K562 (cell line): Measurements from ENCODE around the gene RDH8.

ENCODE experiments used
- HMG20A ChIP-seq: fragments of 450-650 bp; formaldehyde crosslinking; conservative IDR thresholded peaks from 2 replicates; pipeline ENCODE4 v1.4.0; 2020; ENCODE audit warnings: mild to moderate bottlenecking, mixed read lengths
- RAD21 ChIP-seq, 2 experiments: fragments of 250-450 bp in 1 of 2; fragments of 450-650 bp in 1 of 2; sonication (Bioruptor Pico) in 1 of 2; formaldehyde crosslinking in 1 of 2; IDR thresholded peaks in 1 of 2; conservative IDR thresholded peaks in 1 of 2; 2 replicates each; pipeline versions ENCODE4 v1.4.0 to v1.8.0; 2020 to 2022; ENCODE audit warnings: mild to moderate bottlenecking in 2 of 2, moderate library complexity in 1 of 2
- ZNF644 ChIP-seq: fragments of 200-800 bp; sonication (Bioruptor generic); IDR thresholded peaks from 2 replicates; pipeline ENCODE4 v1.6.1; 2016; ENCODE audit warnings: low read depth, missing genetic modification characterization, missing compliant biosample characterization
- TF ChIP-seq, protein P1 (sequence below), 3 experiments: IDR thresholded peaks in 2 of 3; conservative IDR thresholded peaks in 1 of 3; 2 replicates each; pipeline ENCODE4 v1.5.1; 2011 to 2012; ENCODE audit warnings: low read length in 3 of 3, mild to moderate bottlenecking in 3 of 3, control low read depth in 2 of 3, improper control_type of control experiment in 1 of 3, inconsistent platforms in 1 of 3, low read depth in 1 of 3, mixed read lengths in 1 of 3, moderate library complexity in 1 of 3; ENCODE audit not compliant: insufficient read depth in 2 of 3

DNA sequence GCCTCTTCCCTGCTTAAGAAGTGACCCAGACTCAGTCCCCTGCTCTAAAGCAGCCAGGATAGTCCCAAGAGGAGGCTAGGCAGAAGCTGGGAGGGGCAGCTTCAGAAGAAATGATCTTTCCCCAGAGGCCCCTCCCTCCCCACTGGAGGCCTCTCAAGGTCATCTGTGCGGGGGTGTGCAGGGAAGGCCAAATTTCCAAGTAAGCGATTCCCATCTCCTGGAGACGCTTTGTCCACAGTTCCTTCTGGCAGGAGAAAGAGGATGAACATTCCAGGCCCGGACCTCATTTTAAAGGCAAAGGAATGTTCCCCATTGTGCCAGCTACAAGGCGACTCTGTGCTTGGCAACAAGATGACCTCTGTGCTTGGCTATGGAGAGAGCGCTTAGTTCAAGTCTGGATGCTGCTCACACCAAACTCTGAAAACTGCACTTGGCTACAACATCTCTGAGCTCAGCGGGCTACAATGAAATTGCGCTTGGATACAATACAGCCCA is 26.4 kb upstream of the RDH8 start:
- TF ChIP-seq RAD21 (CRISPR knock-in tag; conservative IDR thresholded peaks at IDR 0.05 in 1 of 2, IDR thresholded peaks at IDR 0.05 in 1 of 2) (no peak), HMG20A (no peak), ZNF644 (tag) (no peak)
- TF ChIP-seq, protein P1, sequence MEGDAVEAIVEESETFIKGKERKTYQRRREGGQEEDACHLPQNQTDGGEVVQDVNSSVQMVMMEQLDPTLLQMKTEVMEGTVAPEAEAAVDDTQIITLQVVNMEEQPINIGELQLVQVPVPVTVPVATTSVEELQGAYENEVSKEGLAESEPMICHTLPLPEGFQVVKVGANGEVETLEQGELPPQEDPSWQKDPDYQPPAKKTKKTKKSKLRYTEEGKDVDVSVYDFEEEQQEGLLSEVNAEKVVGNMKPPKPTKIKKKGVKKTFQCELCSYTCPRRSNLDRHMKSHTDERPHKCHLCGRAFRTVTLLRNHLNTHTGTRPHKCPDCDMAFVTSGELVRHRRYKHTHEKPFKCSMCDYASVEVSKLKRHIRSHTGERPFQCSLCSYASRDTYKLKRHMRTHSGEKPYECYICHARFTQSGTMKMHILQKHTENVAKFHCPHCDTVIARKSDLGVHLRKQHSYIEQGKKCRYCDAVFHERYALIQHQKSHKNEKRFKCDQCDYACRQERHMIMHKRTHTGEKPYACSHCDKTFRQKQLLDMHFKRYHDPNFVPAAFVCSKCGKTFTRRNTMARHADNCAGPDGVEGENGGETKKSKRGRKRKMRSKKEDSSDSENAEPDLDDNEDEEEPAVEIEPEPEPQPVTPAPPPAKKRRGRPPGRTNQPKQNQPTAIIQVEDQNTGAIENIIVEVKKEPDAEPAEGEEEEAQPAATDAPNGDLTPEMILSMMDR (IDR thresholded peaks at IDR 0.05 in 2 of 3, conservative IDR thresholded peaks at IDR 0.05 in 1 of 3; ENCODE audit: insufficient read depth in 2 of 3, low read depth in 1 of 3, low read length in 3 of 3): no peak
